Breast epithelium (tissue), 3 donors: ENCODE data around the gene SPTBN2.

Experiments
- POLR2A ChIP-seq: fragments of 450-650 bp; IDR thresholded peaks from one replicate; pipeline ENCODE4 v1.6.1; 2016; ENCODE audit warnings: antibody characterized with exemption, mild to moderate bottlenecking, moderate library complexity
- POLR2AphosphoS5 ChIP-seq, 3 donors: sonication (generic); formaldehyde crosslinking; IDR thresholded peaks; one replicate each; pipeline ENCODE4 v1.6.1; 2017; ENCODE audit warnings: antibody characterized with exemption in 3 of 3
- TF ChIP-seq, protein P1 (sequence below), 3 donors: fragments of 450-650 bp; IDR thresholded peaks; one replicate each; pipeline ENCODE4 v1.5.1; 2016 to 2017; ENCODE audit warnings: antibody characterized with exemption in 3 of 3, mild to moderate bottlenecking in 3 of 3, moderate library complexity in 3 of 3

DNA sequence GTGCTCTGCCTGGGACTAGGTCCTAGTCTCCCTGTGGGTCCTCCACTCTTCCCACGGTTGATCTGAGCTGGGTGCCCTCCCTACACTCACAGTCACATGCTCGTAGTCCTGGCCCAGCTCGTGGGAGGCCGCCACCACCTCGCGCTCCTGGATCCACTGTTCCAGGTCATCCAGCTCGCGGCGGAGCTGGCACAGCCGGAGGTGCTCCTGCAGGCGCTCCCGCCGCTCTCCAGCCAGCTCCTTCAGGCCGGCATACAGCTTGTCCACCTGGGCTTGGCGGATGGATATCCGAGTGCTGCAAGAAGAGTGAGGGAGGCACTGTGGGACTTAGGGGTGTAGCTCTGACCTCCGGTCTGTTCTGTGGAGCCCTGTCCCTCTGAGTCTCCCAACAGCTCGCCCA, 36.6 kb downstream of the SPTBN2 start:
- TF ChIP-seq, protein P1, sequence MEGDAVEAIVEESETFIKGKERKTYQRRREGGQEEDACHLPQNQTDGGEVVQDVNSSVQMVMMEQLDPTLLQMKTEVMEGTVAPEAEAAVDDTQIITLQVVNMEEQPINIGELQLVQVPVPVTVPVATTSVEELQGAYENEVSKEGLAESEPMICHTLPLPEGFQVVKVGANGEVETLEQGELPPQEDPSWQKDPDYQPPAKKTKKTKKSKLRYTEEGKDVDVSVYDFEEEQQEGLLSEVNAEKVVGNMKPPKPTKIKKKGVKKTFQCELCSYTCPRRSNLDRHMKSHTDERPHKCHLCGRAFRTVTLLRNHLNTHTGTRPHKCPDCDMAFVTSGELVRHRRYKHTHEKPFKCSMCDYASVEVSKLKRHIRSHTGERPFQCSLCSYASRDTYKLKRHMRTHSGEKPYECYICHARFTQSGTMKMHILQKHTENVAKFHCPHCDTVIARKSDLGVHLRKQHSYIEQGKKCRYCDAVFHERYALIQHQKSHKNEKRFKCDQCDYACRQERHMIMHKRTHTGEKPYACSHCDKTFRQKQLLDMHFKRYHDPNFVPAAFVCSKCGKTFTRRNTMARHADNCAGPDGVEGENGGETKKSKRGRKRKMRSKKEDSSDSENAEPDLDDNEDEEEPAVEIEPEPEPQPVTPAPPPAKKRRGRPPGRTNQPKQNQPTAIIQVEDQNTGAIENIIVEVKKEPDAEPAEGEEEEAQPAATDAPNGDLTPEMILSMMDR (IDR thresholded peaks at IDR 0.05) = no peak
- no peak for TF ChIP-seq POLR2AphosphoS5 (IDR thresholded peaks at IDR 0.05)
- TF ChIP-seq POLR2A = no peak
